Measurements from ENCODE around the gene ARHGAP15. TPM values are rescaled to one million over a fixed set of nuclear protein-coding genes. Genes with fewer than 3 reads are reported as not detected.

ARHGAP15 gene
- total RNA-seq, 2 experiments from 2014 or later = 72.1 to 98.4 TPM

GRCh38 chr2:143140864-143141661, 11.8 kb downstream of the ARHGAP15 start:
- peaks cover 21% of the 10 kb centered on the region for H3K36me3 ChIP-seq (ENCODE audit: insufficient read depth, low read length)
- peak; percentile 83 for DNase-seq (ENCODE audit: low spot score)
- no peaks in the 10 kb centered on the region for H3K9me3 ChIP-seq (ENCODE audit: low read length)
- no peaks in the 10 kb centered on the region for H3K9me2 ChIP-seq (ENCODE audit: insufficient read depth, low read length)
- peak overlapping the region; percentile 90 for H3K4me2 ChIP-seq (ENCODE audit: low read length)
- peaks cover 97% of the 10 kb centered on the region for H3K79me2 ChIP-seq (ENCODE audit: insufficient read depth, low read depth, low read length)
- H3K4me3 ChIP-seq (ENCODE audit: low read depth, low read length, poor library complexity, severe bottlenecking) = peak overlapping the region; percentile 63
- TF ChIP-seq CTCF (conservative IDR thresholded peaks at IDR 0.05; ENCODE audit: low read length) = no peak
- no peak for TF ChIP-seq EZH2phosphoT487 (IDR thresholded peaks at IDR 0.05; ENCODE audit: borderline replicate concordance, low read depth, low read length)
- BruUV-seq (replicated peaks) = no TSS peak
- intact Hi-C loops (cut with micrococcal nuclease; ENCODE audit: unreplicated experiment) = loop anchor here (1.0 kb wide), 1 partner anchor 12 kb away; the partner anchor contains the start of gene ARHGAP15
- H4K20me1 ChIP-seq (ENCODE audit: insufficient read depth, low read length) = 0 out of 2 replicates have a peak, but pooled peaks cover 7% of the 10 kb centered on the region
- H3K4me1 ChIP-seq (ENCODE audit: insufficient read depth, low read length, poor library complexity, severe bottlenecking) = peaks cover 78% of the 10 kb centered on the region
- ChIA-PET POLR2A (interaction anchor here (0.5 to 8.2 kb wide), 12 partner anchors 9 to 1460 kb away, joined by 3 to 156 read pairs (median 5); partner anchors contain the start of gene ARHGAP15), CTCF (ENCODE audit: unreplicated experiment) (interaction anchor here (0.7 to 1.6 kb wide), 3 partner anchors 9 to 13 kb away, joined by 3 to 5 read pairs (median 3); no protein-coding TSS in a partner anchor)
- H2AFZ ChIP-seq (ENCODE audit: low read length) = peak overlapping the region; percentile 11; the same call in 1 of the 2 replicates
- H3K27ac ChIP-seq (ENCODE audit: low read depth, low read length, poor library complexity, severe bottlenecking) = peak overlapping the region; percentile 92

GRCh38 chr2:143142598-143142997, 13.4 kb downstream of the ARHGAP15 start:
- Histone ChIP-seq H3K79me2 (ENCODE audit: insufficient read depth, low read depth, low read length) (peaks cover 97% of the 10 kb centered on the region), H3K4me3 (ENCODE audit: low read depth, low read length, poor library complexity, severe bottlenecking) (peak overlapping the region; percentile 63), H3K4me1 (ENCODE audit: insufficient read depth, low read length, poor library complexity, severe bottlenecking) (peaks cover 86% of the 10 kb centered on the region), H3K9me3 (ENCODE audit: low read length) (no peaks in the 10 kb centered on the region), H3K36me3 (ENCODE audit: insufficient read depth, low read length) (peaks cover 14% of the 10 kb centered on the region), H4K20me1 (ENCODE audit: insufficient read depth, low read length) (no peaks in the 10 kb centered on the region), H3K9me2 (ENCODE audit: insufficient read depth, low read length) (no peaks in the 10 kb centered on the region), H3K4me2 (ENCODE audit: low read length) (peak overlapping the region; percentile 90), H2AFZ (ENCODE audit: low read length) (no peak overlapping the region), H3K27ac (ENCODE audit: low read depth, low read length, poor library complexity, severe bottlenecking) (peak overlapping the region; percentile 92)
- DNase-seq (ENCODE audit: low spot score) = no peak
- POLR2A ChIA-PET = interaction anchor here (1.0 to 8.2 kb wide), 5 partner anchors 9 to 31 kb away, joined by 4 to 156 read pairs (median 9); partner anchors contain the start of gene ARHGAP15
- CTCF ChIA-PET (ENCODE audit: unreplicated experiment) = no interaction called here
- TF ChIP-seq EZH2phosphoT487 (IDR thresholded peaks at IDR 0.05; ENCODE audit: borderline replicate concordance, low read depth, low read length) = no peak
- no peak for TF ChIP-seq CTCF (conservative IDR thresholded peaks at IDR 0.05; ENCODE audit: low read length)
- no TSS peak for BruUV-seq (replicated peaks)
- intact Hi-C loops (cut with micrococcal nuclease; ENCODE audit: unreplicated experiment) = no loop called here

All from OCI-LY7 (cell line).